ENCODE results near the gene BARX2. TPM values are rescaled to one million over a fixed set of nuclear protein-coding genes. Genes with fewer than 3 reads are reported as not detected.

The BARX2 gene
- total RNA-seq, 1 donor from 2014 or later: 9.1 TPM

DNA sequence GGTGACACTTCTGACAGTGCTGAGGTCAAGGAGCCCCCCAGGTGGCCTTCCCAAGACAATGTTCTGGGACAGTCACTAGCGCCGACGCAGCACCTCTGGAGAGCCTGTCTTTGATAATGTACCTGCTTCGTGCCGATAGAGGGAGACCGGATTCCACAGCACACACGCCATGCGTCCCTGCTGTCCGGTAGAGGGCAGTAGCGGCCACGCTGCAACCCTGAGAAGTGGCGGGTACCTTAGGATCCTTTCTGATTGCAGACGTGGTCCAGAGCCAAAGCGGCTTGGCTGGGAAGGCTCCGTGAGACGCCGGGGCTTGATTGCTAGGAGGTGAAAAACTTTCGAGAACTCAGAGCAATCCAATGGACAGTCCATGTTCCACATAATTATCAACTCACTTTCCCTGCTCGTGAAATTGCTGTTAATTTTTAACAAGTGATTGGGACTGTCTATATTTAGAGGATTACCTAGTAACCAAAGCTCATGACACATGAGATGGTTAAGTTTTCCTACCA lies 11.4 kb upstream of the BARX2 start:
- peak; percentile 75 for DNase-seq (ENCODE audit: low spot score)
- no peaks in the 10 kb centered on the region for H3K36me3 Mint-ChIP-seq (ENCODE audit: low read depth)
- intact Hi-C loops (cut with micrococcal nuclease): loop anchor here (1.0 to 5.0 kb wide), 4 partner anchors 247 to 768 kb away; no protein-coding TSS in a partner anchor
- H3K4me3 Mint-ChIP-seq: no peak overlapping the region
- no peaks in the 10 kb centered on the region for H3K9me3 Mint-ChIP-seq
- H3K27ac Mint-ChIP-seq: no peak overlapping the region
- peaks cover 34% of the 10 kb centered on the region for H3K27me3 Mint-ChIP-seq (ENCODE audit: insufficient read depth)
- H3K4me1 Mint-ChIP-seq (ENCODE audit: low read depth): no peaks in the 10 kb centered on the region

DNA sequence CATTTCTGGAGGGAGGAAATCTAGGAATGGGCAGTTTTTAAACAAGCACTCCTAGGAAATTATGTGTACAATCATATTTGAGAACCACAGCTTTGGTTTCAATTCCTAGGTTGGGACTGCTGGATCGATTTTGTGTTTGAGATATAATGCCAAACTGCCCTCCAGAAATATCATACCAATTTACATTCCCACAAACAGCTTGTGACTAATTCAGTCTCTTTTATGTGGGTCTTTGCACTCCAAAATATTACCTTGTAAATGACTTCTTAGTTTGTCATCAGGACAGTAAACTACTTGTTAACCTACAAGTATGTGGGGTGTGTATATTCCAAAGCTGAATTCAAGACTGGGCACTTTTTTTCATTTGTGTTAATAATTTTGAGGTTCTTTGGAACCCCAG lies 9.8 kb upstream of the BARX2 start:
- Mint-ChIP-seq H3K4me3 (no peak overlapping the region), H3K27me3 (ENCODE audit: insufficient read depth) (peaks cover 44% of the 10 kb centered on the region), H3K9me3 (no peaks in the 10 kb centered on the region), H3K36me3 (ENCODE audit: low read depth) (no peaks in the 10 kb centered on the region), H3K27ac (no peak overlapping the region), H3K4me1 (ENCODE audit: low read depth) (no peaks in the 10 kb centered on the region)
- intact Hi-C loops (cut with micrococcal nuclease): no loop called here
- DNase-seq (ENCODE audit: low spot score): no peak

GRCh38 chr11:129366737-129367597 lies 8.7 kb upstream of the BARX2 start:
- Mint-ChIP-seq H3K36me3 (ENCODE audit: low read depth) (peaks cover 3% of the 10 kb centered on the region), H3K4me1 (ENCODE audit: low read depth) (peaks cover 4% of the 10 kb centered on the region), H3K27me3 (ENCODE audit: insufficient read depth) (peaks cover 56% of the 10 kb centered on the region), H3K4me3 (no peak overlapping the region), H3K27ac (no peak overlapping the region), H3K9me3 (no peaks in the 10 kb centered on the region)
- no peak for DNase-seq (ENCODE audit: low spot score)
- intact Hi-C loops (cut with micrococcal nuclease): no loop called here

DNA sequence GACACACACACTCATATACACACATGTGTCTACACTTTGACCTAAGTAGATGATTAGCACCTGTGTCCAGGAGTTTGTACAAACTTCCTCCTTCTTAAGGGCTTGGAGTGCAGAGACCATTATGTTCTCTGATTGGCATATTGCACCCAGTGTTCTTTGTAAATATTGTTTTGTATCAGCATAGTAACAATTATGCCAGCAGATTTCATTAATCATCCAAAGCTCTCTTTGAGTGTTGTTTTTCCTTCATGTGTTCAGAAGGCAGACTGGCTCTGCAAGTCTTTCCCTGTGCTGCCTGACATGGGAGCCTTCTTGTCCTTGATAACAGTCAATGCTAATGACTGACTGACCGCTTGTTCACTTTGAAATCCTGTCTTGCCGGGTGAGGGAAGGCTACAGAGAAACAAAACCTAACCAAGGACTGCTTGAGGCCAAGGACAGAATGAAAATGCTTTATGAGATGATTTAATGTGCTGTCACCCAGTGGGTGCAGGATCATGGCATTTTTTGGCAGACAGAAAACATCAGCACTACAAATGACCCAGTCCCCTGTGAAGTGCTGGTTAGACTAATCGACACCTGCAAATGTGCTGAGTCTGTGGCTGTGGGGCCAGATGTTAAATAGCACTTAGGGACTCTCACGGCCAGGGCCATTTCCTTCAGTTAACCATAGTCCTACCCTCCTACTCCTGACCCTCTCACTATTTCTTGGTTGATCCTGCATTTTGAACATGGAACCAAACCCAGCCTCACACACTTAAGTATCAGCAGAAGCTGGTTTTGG lies 6.6 kb upstream of the BARX2 start:
- intact Hi-C loops (cut with micrococcal nuclease): no loop called here
- no peak for DNase-seq (ENCODE audit: low spot score)
- H3K4me1 Mint-ChIP-seq (ENCODE audit: low read depth): peaks cover 16% of the 10 kb centered on the region
- peaks cover 4% of the 10 kb centered on the region for H3K36me3 Mint-ChIP-seq (ENCODE audit: low read depth)
- H3K27ac Mint-ChIP-seq: no peak overlapping the region
- no peaks in the 10 kb centered on the region for H3K9me3 Mint-ChIP-seq
- H3K27me3 Mint-ChIP-seq (ENCODE audit: insufficient read depth): peaks cover 72% of the 10 kb centered on the region
- H3K4me3 Mint-ChIP-seq: no peak overlapping the region

GRCh38 chr11:129370715-129371114 lies 4.9 kb upstream of the BARX2 start:
- H3K9me3 Mint-ChIP-seq: no peaks in the 10 kb centered on the region
- H3K36me3 Mint-ChIP-seq (ENCODE audit: low read depth): peaks cover 4% of the 10 kb centered on the region
- no peak overlapping the region for H3K27ac Mint-ChIP-seq
- peaks cover 27% of the 10 kb centered on the region for H3K4me1 Mint-ChIP-seq (ENCODE audit: low read depth)
- peaks cover 83% of the 10 kb centered on the region for H3K27me3 Mint-ChIP-seq (ENCODE audit: insufficient read depth)
- H3K4me3 Mint-ChIP-seq: no peak overlapping the region
- intact Hi-C loops (cut with micrococcal nuclease): no loop called here
- no peak for DNase-seq (ENCODE audit: low spot score)

GRCh38 chr11:129372609-129373488 lies 2.8 kb upstream of the BARX2 start:
- intact Hi-C loops (cut with micrococcal nuclease): no loop called here
- DNase-seq (ENCODE audit: low spot score): no peak
- Mint-ChIP-seq H3K27me3 (ENCODE audit: insufficient read depth) (peaks cover 84% of the 10 kb centered on the region), H3K4me3 (peak overlapping the region; percentile 36), H3K4me1 (ENCODE audit: low read depth) (peaks cover 38% of the 10 kb centered on the region), H3K36me3 (ENCODE audit: low read depth) (peaks cover 4% of the 10 kb centered on the region), H3K9me3 (no peaks in the 10 kb centered on the region), H3K27ac (peak overlapping the region; percentile 61)

DNA sequence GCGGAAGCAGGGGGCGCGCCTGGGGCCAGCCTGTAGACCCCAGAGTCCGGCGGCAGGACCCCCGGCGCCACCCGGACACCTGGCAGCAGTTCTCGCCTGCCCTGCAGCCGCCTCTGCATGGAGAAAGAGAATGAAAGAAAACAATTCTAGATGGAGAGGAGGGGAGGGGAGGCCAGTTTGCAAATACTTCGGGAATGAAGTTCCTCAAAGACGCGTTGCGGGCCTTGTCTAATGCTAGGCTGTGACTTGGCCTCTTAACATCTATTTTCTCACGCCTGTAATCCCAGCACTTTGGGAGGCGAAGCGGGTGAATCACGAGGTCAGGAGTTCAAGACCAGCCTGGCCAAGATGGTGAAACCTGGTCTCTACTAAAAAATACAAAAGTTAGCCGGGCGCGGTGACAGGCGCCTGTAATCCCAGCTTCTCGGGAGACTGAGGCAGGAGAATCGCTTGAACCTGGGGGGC lies 2.1 kb upstream of the BARX2 start:
- H3K4me3 Mint-ChIP-seq: peak overlapping the region; percentile 79
- no peak overlapping the region for H3K27ac Mint-ChIP-seq
- no peak for DNase-seq (ENCODE audit: low spot score)
- H3K4me1 Mint-ChIP-seq (ENCODE audit: low read depth): peaks cover 38% of the 10 kb centered on the region
- peaks cover 4% of the 10 kb centered on the region for H3K36me3 Mint-ChIP-seq (ENCODE audit: low read depth)
- H3K27me3 Mint-ChIP-seq (ENCODE audit: insufficient read depth): peaks cover 78% of the 10 kb centered on the region
- intact Hi-C loops (cut with micrococcal nuclease): no loop called here
- no peaks in the 10 kb centered on the region for H3K9me3 Mint-ChIP-seq

GRCh38 chr11:129374081-129374992 lies 1.3 kb upstream of the BARX2 start:
- Mint-ChIP-seq H3K4me3 (peak overlapping the region; percentile 79), H3K9me3 (no peaks in the 10 kb centered on the region), H3K27ac (peak overlapping the region; percentile 20), H3K36me3 (ENCODE audit: low read depth) (peaks cover 4% of the 10 kb centered on the region), H3K27me3 (ENCODE audit: insufficient read depth) (peaks cover 75% of the 10 kb centered on the region), H3K4me1 (ENCODE audit: low read depth) (peaks cover 38% of the 10 kb centered on the region)
- intact Hi-C loops (cut with micrococcal nuclease): no loop called here
- no peak for DNase-seq (ENCODE audit: low spot score)

GRCh38 chr11:129374993-129375750 lies 476 bp upstream of the BARX2 start:
- intact Hi-C loops (cut with micrococcal nuclease): loop anchor here (5.0 kb wide), 1 partner anchor 72 kb away; no protein-coding TSS in a partner anchor
- peaks cover 38% of the 10 kb centered on the region for H3K4me1 Mint-ChIP-seq (ENCODE audit: low read depth)
- peak overlapping the region; percentile 20 for H3K27ac Mint-ChIP-seq
- H3K27me3 Mint-ChIP-seq (ENCODE audit: insufficient read depth): peaks cover 68% of the 10 kb centered on the region
- DNase-seq (ENCODE audit: low spot score): no peak
- peaks cover 4% of the 10 kb centered on the region for H3K36me3 Mint-ChIP-seq (ENCODE audit: low read depth)
- no peaks in the 10 kb centered on the region for H3K9me3 Mint-ChIP-seq
- peak overlapping the region; percentile 79 for H3K4me3 Mint-ChIP-seq

DNA sequence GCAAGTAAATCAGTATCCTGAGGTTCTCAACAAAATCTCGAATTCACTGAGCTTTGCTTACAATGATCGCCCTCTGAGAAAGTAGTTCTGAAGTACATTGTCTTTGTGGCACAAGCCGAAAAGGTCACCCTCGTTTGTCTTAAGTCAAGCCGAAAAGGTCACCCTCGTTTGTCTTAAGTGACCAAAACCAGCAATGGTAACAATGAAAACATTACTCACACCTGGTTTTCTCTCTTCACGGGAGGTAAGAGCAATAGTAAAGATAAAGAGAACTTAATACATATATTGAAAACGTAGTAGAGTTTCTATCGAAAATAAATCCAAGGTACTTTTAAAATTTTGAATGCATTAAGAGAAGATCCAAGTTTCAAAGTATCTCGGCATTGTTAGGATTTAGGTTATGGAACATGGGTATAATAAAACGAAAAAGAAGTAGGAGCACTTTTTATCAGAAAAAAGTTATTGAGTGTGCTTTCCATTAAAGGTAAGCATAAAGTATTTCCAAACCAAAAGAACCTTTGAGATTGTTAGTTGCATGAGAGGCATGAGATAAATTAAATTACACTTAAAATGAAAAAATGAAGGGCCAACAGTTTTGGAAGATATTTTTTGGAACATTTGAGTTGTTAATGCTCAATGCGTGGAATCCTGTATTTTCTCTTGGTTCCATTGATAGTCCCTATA lies 1.2 kb downstream of the BARX2 start:
- peaks cover 36% of the 10 kb centered on the region for H3K4me1 Mint-ChIP-seq (ENCODE audit: low read depth)
- H3K36me3 Mint-ChIP-seq (ENCODE audit: low read depth): peaks cover 2% of the 10 kb centered on the region
- no peak for DNase-seq (ENCODE audit: low spot score)
- H3K9me3 Mint-ChIP-seq: no peaks in the 10 kb centered on the region
- peak overlapping the region; percentile 77 for H3K27ac Mint-ChIP-seq
- peak overlapping the region; percentile 88 for H3K4me3 Mint-ChIP-seq
- peaks cover 55% of the 10 kb centered on the region for H3K27me3 Mint-ChIP-seq (ENCODE audit: insufficient read depth)
- intact Hi-C loops (cut with micrococcal nuclease): loop anchor here (1.0 to 5.0 kb wide), 4 partner anchors 32 to 320 kb away; no protein-coding TSS in a partner anchor

Measured in activated T-helper 1 cell treated with anti-CD3 and anti-CD28 coated beads, Interleukin-12 subunit alpha, Interleukin-12 subunit beta, Interleukin-2, Interleukin-4 antibody, amounts not matched to agents 30 ng/mL and 10 ng/mL and 1 ng/mL, durations not matched to agents 14 hours and 24 hours and 36 hours (primary cell).